ENCODE results near the gene TBX19. TPM values are rescaled to one million over a fixed set of nuclear protein-coding genes. Genes with fewer than 3 reads are reported as not detected.

Gene TBX19
- total and polyA plus RNA-seq, 2 of the 4 experiments (the other 2 are of a cell fraction): 0.18 to 0.89 TPM

DNA sequence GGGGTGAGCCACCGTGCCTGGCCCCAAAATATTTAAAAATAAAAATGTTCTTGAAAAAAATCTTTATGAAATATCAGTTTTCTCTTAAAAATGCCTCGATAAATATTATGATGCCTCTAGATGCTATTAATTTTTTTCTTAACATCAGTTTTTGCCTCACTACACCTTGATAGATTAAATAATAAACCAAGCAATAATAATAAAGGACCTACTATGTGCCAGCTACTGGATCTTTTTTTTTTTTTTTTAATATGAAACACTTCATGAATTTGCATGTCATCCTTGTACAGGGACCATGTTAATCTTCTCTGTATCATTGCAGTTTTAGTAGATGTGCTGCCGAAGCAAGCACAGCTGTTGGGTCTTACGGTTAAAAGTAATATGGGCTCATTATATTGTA is 17.5 kb upstream of the TBX19 start:
- no peak overlapping the region for H3K4ac ChIP-seq (ENCODE audit: low read depth, low read length)
- intact Hi-C loops (cut with micrococcal nuclease): no loop called here
- CTCF ChIA-PET: interaction anchor here (1.2 to 2.3 kb wide), 2 partner anchors 28 to 80 kb away, joined by 4 to 6 read pairs; no protein-coding TSS in a partner anchor

More for the DNA sequence above, 17.5 kb upstream of the TBX19 start:
- Histone ChIP-seq H4K8ac (ENCODE audit: low read depth in 2 of 2, low read length in 2 of 2) (no peak overlapping the region), H2AFZ (replicated peaks; ENCODE audit: low read length, poor library complexity) (no peak overlapping the region), H3K9ac (ENCODE audit: low read depth, low read length) (no peak overlapping the region), H3K79me1 (ENCODE audit: low read depth in 1 of 2, low read length in 2 of 2) (peaks cover 3 to 11% of the 10 kb centered on the region in 2 experiments; a peak in 2 of 4 replicates), H2BK120ac (ENCODE audit: low read depth, low read length) (no peak overlapping the region), H3K14ac (replicated peaks; ENCODE audit: low read depth, low read length) (no peak overlapping the region), H3K4me1 (ENCODE audit: control insufficient read depth, insufficient read depth, low read length) (peaks cover 3% of the 10 kb centered on the region), H3K27ac (ENCODE audit: insufficient read depth, low read length) (no peak overlapping the region), H4K20me1 (ENCODE audit: insufficient read depth, low read length) (no peaks in the 10 kb centered on the region), H2BK20ac (ENCODE audit: low read depth, low read length) (no peak overlapping the region), H2AK9ac (replicated peaks; ENCODE audit: low read depth, low read length, poor library complexity) (no peak overlapping the region), H3K18ac (ENCODE audit: low read depth, low read length) (no peak overlapping the region), H3K4me2 (ENCODE audit: low read depth, low read length) (no peak overlapping the region), H2BK5ac (ENCODE audit: low read depth, low read length, poor library complexity, severe bottlenecking) (no peak overlapping the region), H3K9me1 (ENCODE audit: insufficient read depth, low read length) (peaks cover 10% of the 10 kb centered on the region), H4K91ac (ENCODE audit: insufficient read depth, low read depth, low read length) (no peak overlapping the region), H3K56ac (ENCODE audit: extremely low read depth, insufficient read depth, low read length) (no peak overlapping the region), H3K27me3 (ENCODE audit: control insufficient read depth, insufficient read depth, low read length) (no peaks in the 10 kb centered on the region), H2BK15ac (ENCODE audit: low read depth, low read length) (no peak overlapping the region), H4K5ac (ENCODE audit: low read depth, low read length) (no peak overlapping the region), H3K9me3 (ENCODE audit: control insufficient read depth, insufficient read depth, low read length) (no peaks in the 10 kb centered on the region), H2AK5ac (ENCODE audit: low read depth, low read length) (no peak overlapping the region), H3K23ac (ENCODE audit: low read depth, low read length) (no peak overlapping the region), H3K4me3 (ENCODE audit: insufficient read depth, low read depth, low read length) (no peak overlapping the region), H3K36me3 (ENCODE audit: control insufficient read depth, insufficient read depth, low read length) (no peaks in the 10 kb centered on the region)
- POLR2A ChIA-PET (ENCODE audit: unreplicated experiment): interaction anchor here (0.6 kb wide), 1 partner anchor 1019 kb away, joined by 5 read pairs; no protein-coding TSS in a partner anchor
- in situ Hi-C loops (cut with MboI; ENCODE audit: low sequenced_read_pairs): no loop called here
- ATAC-seq (ENCODE audit: low read depth): no peak
- dilution Hi-C loops (cut with HindIII; ENCODE audit: low sequenced_read_pairs, unreplicated experiment): no loop called here
- WGBS, 2 experiments (ENCODE audit: extremely low coverage in 2 of 2, insufficient read length in 1 of 2): no CpG with 5 or more reads among the region's 4 CpGs
- no TSS peak for BruUV-seq (replicated peaks)
- TF ChIP-seq, protein P1, sequence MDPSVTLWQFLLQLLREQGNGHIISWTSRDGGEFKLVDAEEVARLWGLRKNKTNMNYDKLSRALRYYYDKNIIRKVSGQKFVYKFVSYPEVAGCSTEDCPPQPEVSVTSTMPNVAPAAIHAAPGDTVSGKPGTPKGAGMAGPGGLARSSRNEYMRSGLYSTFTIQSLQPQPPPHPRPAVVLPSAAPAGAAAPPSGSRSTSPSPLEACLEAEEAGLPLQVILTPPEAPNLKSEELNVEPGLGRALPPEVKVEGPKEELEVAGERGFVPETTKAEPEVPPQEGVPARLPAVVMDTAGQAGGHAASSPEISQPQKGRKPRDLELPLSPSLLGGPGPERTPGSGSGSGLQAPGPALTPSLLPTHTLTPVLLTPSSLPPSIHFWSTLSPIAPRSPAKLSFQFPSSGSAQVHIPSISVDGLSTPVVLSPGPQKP (IDR thresholded peaks at IDR 0.05; ENCODE audit: borderline replicate concordance, low read depth, low read length): no peak
- TF ChIP-seq CEBPB (IDR thresholded peaks at IDR 0.05; ENCODE audit: low read depth, low read length) (no peak), MAZ (IDR thresholded peaks at IDR 0.05; ENCODE audit: borderline replicate concordance, low read depth, low read length) (no peak), RFX5 (IDR thresholded peaks at IDR 0.05; ENCODE audit: low read depth, low read length) (no peak), MAFK (IDR thresholded peaks at IDR 0.05; ENCODE audit: low read depth, low read length) (no peak), NFE2L2 (IDR thresholded peaks at IDR 0.05; ENCODE audit: low read depth, low read length) (no peak), MXI1 (IDR thresholded peaks at IDR 0.05; ENCODE audit: borderline replicate concordance, low read depth, low read length) (no peak), RAD21 (IDR thresholded peaks at IDR 0.05; ENCODE audit: low read length) (no peak), SMC3 (IDR thresholded peaks at IDR 0.05; ENCODE audit: low read depth, low read length) (no peak), CHD1 (IDR thresholded peaks at IDR 0.05; ENCODE audit: low read depth, low read length) (no peak), POLR2A (IDR thresholded peaks at IDR 0.05; ENCODE audit: low read depth, low read length) (no peak), FOS (IDR thresholded peaks at IDR 0.05; ENCODE audit: low read depth, low read length) (no peak), BHLHE40 (IDR thresholded peaks at IDR 0.05; ENCODE audit: low read depth, low read length) (no peak), RCOR1 (IDR thresholded peaks at IDR 0.05; ENCODE audit: insufficient replicate concordance, low read length) (no peak)
- TF ChIP-seq, protein P2, sequence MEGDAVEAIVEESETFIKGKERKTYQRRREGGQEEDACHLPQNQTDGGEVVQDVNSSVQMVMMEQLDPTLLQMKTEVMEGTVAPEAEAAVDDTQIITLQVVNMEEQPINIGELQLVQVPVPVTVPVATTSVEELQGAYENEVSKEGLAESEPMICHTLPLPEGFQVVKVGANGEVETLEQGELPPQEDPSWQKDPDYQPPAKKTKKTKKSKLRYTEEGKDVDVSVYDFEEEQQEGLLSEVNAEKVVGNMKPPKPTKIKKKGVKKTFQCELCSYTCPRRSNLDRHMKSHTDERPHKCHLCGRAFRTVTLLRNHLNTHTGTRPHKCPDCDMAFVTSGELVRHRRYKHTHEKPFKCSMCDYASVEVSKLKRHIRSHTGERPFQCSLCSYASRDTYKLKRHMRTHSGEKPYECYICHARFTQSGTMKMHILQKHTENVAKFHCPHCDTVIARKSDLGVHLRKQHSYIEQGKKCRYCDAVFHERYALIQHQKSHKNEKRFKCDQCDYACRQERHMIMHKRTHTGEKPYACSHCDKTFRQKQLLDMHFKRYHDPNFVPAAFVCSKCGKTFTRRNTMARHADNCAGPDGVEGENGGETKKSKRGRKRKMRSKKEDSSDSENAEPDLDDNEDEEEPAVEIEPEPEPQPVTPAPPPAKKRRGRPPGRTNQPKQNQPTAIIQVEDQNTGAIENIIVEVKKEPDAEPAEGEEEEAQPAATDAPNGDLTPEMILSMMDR (conservative IDR thresholded peaks at IDR 0.05; ENCODE audit: low read depth, low read length): no peak
- TF ChIP-seq, protein P3, sequence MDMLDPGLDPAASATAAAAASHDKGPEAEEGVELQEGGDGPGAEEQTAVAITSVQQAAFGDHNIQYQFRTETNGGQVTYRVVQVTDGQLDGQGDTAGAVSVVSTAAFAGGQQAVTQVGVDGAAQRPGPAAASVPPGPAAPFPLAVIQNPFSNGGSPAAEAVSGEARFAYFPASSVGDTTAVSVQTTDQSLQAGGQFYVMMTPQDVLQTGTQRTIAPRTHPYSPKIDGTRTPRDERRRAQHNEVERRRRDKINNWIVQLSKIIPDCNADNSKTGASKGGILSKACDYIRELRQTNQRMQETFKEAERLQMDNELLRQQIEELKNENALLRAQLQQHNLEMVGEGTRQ (IDR thresholded peaks at IDR 0.05; ENCODE audit: low read depth, low read length): no peak
- DNase-seq: no peak
